HG03135 (cell line): ENCODE data around the gene CHRNA4.
"Not testable (repeated sequence)": the region's sequence is repeated elsewhere in the genome, so short reads cannot be mapped to it uniquely, and the experiment has no call there.

Source experiments
- ATAC-seq: cut with Tn5 transposase; IDR thresholded peaks from one replicate; pipeline ENCODE4 v1.9.1; 2021; ENCODE audit warnings: mild to moderate bottlenecking, moderate library complexity; ENCODE audit not compliant: unreplicated experiment

Gene CHRNA4

DNA sequence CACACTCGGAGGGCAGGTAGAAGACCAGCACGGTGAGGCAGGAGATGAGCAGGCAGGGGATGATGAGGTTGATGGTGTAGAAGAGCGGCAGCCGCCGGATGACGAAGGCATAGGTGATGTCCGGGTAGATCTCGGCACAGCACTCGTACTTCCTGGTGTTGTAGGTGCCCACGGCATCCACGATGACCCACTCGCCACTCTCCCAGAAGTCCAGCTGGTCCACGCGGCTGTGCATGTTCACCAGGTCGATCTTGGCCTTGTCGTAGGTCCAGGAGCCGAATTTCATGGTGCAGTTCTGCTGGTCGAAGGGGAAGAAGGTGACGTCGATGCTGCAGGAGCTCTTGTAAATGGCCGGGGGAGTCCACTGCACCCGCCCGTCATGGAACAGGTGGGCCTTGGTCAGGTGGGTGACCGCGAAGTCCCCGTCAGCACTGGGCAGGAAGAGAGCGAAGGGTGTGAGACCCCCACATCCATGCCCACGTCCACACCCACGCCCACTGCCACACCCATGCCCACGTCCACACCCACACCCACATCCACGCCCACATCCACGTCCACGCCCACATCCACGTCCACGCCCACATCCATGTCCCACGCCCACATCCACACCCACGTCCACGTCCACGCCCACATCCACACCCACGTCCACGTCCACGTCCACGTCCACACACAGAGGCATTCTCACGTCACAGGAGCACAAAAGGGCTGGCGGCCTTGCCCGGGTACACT is 10.4 kb downstream of the CHRNA4 start:
- ATAC-seq: no peak

DNA sequence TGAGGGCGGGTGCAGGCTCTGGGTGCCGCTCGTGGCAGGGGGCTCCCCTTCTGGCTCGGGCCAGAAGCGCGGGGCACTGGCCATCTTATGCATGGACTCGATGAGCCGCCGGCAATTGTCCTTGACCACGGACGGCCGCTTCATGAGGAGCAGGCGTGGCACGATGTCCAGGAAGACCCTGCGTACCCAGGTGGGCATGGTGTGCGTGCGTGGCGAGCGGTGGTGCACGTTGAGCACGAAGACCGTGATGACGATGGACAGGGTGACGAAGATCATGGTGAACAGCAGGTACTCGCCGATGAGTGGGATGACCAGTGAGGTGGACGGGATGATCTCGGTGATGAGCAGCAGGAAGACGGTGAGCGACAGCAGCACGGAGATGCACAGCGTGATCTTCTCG is 11.0 kb downstream of the CHRNA4 start:
- ATAC-seq: no peak

DNA sequence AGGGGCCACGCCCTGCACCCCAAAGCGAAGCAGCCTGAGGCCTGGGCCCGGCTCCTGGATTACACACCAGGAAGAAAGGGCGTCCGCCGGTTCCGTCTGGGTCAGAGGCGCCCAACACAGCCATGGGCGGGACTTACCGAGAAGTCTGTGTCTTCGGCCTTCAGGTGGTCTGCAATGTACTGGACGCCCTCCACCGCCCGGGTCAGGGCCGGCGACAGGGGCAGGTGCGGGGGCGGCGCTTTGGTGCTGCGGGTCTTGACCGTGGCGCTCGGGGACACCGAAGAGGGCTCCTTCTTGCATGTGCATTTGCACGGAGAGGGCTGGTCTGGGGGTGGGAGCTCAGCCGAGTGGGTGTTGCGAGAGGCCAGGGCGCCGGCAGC is 11.6 kb downstream of the CHRNA4 start:
- no peak for ATAC-seq

DNA sequence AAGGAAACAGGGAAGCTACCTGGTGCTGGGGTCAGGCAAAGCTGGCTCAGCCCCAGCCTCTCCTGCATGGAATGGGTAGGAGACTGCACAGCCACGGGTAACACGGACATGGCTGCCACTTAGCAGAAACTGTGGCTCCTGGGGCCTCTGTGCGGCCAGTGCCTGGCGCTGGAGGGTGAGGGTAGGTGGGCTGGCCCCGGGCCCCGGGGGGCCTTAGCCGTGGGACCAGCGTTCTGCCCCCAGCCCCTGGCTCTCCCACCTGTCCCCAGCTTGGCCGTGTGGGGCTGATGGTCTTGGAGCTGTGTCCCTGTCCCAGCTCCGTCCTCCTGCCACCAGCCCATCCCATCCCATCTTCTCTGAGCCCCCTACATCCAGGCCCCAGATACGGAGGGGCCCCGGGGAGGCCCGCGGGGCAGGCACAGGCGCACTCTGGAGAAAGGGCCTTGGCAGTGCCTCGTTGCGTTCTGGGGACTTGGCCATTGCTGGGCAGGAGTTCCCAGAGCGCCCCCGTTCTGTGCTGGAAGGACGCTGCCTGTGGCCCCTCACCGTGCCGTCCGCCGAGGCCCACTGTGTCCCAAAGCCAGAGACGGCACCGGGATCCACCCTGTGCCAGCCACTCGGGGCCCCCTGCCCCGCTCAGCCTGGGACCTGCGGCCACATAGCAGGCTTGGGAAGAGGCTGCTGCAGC is 12.2 kb downstream of the CHRNA4 start:
- ATAC-seq: no peak

DNA sequence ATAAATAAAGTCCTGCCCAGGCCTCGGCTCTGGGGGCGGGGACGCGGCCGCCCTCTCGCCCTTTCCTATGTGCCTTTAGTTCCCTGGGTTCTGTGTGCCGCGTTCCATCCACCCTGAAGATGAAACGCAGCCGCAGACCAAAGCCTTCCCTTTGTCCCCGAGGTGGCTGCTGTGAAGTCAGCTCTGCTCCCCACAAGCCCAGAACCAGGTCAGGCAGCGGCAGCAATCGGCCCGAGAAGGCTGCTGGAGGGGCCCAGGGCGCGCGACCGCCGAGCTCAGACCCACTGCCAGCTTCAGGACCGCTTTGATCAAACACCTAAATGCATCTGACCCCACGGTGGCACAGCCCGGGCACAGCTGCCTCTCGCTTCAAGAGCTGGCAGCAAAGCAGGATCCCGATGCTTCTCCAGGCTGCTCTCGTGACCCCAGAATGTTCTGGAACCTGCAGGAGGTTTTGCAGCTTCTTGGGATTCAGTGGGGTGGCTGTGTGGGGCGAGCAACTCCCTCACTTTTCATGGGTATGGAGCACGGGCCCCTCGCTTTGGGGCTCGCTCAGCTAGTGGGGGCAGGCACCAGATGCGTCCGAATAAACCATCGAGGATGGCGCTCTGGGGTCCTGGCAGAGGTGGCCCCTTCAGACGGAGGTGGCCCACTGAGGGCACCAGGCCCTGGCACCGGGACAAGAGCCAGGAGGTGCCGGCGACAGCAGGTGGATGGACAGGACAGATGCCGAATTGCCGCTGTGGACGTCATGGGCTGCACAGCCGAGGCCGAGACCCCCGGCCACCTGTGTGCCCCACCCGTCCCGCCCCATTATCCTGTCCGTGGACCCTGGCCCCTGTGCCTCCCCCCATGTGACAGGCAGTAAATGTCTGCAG is 13.0 kb downstream of the CHRNA4 start:
- ATAC-seq: no peak

DNA sequence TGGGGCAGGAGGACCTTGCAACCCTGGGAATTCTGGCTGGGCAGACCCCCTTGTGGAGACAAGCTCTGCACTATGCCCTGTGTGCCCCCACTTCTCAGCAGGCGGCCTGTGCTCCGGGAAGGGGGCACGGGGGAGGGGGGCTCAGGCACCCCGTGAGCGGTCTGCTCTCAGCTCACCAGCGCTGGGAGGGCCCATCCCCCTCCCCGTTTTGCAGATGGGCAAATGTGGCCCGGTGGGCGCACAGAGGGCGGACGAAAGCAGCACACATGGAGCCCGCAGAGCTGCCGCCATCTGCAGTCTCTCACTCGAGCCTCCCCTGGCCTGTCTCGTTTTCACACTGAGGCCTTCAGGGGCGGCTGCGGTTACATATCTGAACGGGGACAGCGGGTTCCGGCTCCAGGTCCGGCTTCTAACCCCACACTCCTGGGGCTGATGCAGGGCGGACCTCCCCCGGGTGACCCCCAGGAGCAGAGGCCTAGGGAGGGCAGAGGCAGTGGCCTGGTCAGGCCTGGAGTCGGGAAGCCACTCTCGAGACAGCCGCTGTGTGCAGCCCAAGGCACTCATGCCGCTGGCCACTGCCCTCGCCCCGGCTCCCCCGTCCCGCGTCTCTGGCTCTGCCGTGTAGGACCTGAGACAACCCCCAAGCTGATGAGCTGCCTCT is 13.9 kb downstream of the CHRNA4 start:
- no peak for ATAC-seq

DNA sequence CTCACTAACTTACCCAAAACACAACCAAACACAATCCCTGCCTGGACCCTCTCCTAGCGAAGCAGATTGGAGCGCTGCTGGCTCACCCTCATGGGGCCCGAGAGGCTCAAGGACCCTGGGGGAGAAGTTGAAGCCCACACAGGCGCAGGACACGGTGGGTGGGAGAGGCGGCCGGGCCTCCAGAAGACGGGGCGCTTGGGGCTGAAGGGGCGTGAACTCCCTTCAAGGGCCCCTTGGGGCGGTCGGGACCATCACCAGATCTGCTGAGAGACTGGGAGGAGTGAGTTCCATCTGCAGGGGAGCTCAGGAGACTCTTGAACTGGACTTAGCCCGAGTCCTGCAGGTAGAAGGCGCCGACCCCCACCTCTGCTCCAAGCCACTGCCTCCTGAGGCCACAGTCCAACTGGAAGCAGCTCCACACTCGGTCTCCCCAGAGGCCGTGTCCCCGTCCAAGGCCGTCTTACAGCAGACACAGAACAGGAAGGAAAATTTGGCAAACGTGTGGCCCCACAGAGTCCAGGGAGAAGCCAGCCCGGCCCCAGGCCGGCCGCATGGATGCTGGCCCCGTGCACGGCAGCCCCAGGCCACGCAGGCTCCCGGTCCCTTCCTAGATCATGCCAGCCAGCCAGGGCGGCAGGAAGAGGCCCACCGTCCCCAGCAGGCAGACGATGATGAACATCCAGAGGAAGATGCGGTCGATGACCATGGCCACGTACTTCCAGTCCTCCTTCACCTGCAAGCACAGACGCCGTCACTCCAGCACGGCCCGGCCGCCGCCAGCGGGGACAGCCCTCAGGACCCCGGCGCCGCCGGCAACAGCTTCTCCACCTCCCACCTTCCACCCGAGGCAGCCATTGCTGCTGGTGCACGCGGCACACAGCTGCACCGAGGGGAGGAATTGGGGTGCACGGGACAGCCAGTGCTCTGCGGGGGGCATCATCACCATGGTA is 14.7 kb downstream of the CHRNA4 start:
- ATAC-seq: no peak

DNA sequence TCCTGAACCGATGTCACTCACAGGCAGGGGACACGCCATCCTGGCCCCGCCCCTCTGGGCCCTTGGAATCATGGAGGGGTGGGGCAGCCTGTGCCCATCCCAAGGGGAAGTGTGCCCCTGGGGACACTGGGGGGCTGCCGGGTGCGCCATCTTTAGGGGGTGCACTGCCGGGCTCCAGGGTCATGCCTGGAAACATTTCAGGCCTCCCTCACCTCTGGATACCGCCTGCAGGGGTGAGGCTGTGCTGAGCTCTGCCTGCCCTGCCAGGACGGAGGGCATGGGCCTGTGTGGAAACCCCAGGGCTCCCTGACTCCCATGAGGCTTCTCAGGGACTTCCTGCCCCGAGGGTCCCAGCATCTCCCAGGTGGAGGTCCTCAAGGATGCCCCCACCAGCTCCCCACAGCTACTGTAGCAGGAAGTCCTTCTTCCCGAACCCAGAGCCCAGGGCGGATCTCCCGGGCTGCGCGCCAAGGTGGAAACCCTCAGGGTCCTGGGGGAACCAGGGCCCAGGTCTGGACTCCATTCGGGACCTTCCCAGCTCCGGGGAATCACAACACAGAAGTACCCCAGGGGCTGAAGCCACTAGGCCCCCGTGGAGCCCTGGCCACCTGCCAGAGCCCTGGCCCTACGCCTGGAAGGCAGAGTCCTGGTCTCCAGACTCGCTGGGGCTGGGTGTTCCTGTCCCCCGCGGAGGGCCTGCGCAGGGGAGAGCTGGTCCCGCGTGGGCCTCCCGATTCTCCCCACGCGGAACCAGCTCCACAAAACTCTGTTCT is 15.6 kb downstream of the CHRNA4 start:
- ATAC-seq: no peak

DNA sequence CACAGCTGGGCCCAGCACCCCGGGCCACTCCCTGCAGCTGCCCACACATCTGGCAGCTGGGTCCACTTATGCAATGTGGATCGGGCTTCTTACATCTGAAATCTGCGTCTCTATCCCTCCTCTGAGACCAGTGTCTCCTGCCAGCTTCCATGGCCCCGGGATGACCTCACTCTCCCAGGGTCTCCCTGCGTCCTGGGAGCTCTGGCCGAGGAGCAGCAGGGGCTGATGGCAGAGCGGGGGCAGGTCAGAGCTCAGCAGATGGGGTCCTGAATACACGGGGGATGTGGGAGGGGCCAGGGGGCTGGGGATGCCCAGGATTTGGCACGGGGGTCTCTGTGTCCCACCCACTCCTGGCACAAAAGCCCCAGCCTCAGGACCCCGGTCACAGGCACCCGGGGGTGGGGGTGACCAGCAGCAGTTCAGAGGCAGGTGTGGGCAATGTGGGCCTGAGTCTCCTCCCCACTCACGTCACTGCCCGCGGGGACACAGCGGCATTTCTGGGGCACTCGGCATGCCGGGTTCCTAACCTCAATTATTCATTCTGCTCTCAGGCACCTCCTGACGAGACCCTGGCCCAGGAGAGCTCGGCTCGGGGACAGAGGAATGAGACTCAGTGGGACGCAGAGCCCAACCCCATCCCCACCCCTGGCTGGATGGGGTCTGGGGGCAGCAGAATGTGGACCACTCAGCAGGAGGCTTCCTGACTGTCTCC is 16.4 kb downstream of the CHRNA4 start:
- ATAC-seq: no peak

DNA sequence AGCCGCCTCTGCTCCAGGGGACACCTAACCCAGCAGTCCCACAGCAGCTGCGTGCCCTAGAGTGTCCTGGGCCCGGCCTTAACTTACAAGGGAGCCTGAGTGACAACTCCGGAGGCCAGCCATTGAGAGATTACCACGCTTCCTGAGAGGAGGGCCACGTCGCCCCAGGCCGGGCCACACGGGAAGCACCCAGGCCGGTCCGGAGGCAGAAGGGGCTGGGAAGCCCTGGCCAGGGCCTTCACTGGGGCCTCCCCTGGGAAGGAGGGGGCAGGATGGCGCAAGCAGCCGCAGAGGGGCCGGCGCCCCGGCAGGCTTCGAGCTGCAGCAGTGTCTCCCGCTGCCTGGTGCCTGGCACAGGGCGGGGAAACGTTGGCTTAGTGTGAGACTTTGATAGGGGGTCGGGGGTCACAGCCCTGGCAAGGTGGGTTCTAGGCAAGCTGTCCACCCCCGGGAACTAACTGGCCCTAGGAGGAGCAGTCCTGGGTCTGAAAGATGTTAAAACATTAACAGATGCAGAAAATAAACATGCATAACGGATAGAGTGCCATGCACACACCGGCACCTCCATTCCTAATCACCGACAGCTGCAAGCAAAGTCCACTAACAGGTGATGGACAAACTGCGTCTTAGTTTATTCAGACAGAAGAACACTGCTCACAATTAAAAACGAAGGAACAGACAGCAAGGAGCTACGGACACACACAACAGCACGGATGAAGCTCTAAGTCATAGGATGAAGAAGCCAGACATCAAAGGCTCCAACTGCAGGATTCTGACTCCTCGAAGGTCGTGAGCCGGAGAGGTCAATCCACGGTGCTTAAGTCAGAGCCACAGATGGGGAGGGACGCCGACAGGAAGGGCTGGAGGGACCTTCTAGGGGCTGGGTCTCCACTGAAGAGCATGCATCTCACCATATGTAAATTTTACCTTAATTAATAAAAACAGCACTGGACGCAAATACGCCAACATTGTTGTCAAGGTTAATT is 17.4 kb downstream of the CHRNA4 start:
- ATAC-seq: no peak

DNA sequence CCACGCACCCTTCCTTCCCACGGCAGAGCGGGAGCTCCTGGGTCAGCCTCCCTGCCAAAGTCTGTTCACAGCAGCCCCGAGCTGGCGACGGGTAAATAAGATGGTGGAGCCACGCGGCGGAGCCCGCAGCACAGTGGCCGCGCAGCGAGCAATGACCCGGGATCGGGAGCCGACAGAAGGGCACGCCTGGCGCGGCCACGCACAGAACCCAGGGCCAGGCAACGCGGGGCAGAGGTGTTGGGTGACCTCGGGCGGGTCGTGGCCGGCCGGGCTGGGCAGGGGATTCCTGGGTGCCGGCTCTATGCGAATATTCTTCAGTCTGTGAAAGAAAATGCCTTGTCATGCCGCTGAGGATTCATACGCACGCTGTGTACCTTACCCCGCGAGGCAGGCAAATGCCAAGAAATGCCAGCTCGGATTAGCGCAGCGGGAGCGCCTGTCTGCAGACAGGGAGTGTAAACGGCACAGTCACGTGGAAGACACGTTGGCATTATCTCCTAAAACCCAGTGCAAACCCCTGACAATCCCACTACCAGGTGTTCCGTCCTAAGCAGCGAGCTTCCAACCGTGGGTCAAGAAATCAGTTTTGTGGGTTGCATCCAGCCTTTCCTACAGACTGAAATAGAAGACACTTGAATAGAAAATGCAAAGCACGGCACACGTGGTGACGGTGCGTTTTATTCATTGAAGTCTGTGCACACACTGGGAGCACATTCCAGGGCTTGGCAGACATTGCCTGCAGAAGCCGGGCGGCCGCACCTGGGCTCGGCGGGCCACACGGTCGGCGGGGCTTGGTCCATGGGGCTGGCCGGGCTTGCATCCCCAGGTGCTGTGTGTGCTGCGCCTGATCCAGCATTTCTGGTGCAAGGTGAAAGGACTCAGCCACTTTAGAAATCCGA is 18.3 kb downstream of the CHRNA4 start:
- no peak for ATAC-seq

DNA sequence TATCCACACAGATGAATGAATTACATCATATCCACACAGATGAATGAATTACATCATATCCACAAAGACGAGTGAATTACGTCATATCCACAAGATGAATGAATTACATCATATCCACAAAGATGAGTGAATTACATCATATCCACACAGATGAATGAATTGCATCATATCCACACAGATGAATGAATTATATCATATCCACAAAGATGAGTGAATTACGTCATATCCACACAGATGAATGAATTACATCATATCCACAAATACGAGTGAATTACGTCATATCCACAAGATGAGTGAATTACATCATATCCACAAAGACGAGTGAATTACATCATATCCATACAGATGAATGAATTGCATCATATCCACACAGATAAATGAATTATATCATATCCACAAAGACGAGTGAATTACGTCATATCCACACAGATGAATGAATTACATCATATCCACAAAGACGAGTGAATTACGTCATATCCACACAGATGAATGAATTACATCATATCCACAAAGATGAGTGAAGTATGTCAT is 20.9 kb downstream of the CHRNA4 start:
- ATAC-seq: not testable (repeated sequence)

DNA sequence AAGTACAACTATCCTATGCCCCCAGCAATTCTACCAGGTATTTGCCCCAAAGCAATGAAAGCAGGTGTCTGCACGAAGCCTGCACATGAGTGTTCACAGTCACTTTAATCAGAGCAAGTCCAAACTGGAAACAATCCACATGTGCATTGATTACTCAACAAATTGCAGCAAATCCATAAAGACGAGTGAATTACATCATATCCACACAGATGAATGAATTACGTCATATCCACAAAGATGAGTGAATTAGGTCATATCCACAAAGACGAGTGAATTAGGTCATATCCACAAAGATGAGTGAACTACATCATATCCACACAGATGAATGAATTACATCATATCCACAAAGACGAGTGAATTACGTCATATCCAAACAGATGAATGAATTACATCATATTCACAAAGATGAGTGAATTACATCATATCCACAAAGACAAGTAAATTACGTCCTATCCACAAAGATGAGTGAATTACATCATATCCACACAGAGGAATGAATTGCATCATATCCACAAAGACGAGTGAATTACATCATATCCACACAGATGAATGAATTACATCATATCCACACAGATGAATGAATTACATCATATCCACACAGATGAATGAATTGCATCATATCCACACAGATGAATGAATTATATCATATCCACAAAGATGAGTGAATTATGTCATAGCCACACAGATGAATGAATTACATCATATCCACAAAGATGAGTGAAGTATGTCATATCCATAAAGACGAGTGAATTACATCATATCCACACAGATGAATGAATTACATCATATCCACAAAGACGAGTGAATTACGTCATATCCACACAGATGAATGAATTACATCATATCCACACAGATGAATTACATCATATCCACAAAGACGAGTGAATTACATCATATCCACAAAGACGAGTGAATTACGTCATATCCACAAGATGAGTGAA is 21.7 kb downstream of the CHRNA4 start:
- ATAC-seq: not testable (repeated sequence)

DNA sequence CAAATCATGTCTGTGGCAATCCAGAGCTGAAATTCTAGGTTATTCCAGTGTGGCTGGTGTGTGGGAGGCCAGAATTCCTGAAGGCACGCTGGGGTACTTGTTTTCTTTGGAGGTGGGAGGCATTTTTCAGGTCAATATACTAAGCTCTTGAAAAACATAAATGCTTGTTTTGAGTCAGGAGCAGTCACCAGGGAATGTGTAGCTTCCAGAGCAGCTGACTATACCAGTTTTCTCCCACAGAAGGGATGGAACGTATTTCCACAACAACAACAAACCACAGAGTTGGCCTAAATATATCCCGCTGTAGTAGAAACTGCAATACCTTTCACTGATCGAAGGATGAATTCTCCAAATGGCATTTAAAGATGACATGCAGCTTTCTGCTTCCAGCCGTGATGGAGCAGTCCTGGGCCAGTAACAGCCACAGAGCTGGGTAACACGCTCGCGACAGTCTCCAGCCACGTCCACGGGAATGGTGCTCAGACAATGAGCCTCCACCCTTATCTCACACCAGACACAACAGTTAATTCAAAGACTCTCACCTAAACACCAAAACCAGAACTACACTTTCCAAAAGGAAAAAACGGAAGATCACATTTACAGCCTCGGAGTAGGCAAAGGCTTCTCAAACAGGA is 23.2 kb downstream of the CHRNA4 start:
- ATAC-seq: no peak
